WTC11 (cell line): ENCODE measurements around the gene NCCRP1. TPM values are rescaled to one million over a fixed set of nuclear protein-coding genes. Genes with fewer than 3 reads are reported as not detected.

Experiments used
- ATAC-seq: fragments of 200-7000 bp; cut with Tn5 transposase; 2 replicates; pipeline ENCODE4 v1.10.0; 2021; ENCODE audit warnings: mild to moderate bottlenecking, moderate library complexity
- CTCF ChIA-PET: fragments of 300-600 bp; sonication (Branson Sonifier 250); formaldehyde crosslinking; loops from one replicate; lab custom pipeline; 2021; ENCODE audit warnings: antibody characterized with exemption; lab: Charles Lee
- POLR2A ChIA-PET: fragments of 350-600 bp; sonication (Branson Sonifier 250); formaldehyde crosslinking; loops from one replicate; lab custom pipeline; 2021; ENCODE audit warnings: antibody characterized with exemption; lab: Charles Lee
- DNase-seq: peaks from one replicate; pipeline ENCODE4 v3.0.0; 2021; ENCODE audit warnings: low spot score
- H3K27ac Mint-ChIP-seq: 2 replicates; pipeline ENCODE4 v1.8.0; 2021; ENCODE audit warnings: mixed read lengths
- H3K27me3 Mint-ChIP-seq: 2 replicates; pipeline ENCODE4 v1.8.0; 2021; ENCODE audit warnings: low read depth, mild to moderate bottlenecking, moderate library complexity, mixed read lengths
- H3K36me3 Mint-ChIP-seq: 2 replicates; pipeline ENCODE4 v1.8.0; 2021; ENCODE audit warnings: mixed read lengths
- H3K4me1 Mint-ChIP-seq: 2 replicates; pipeline ENCODE4 v1.8.0; 2022; ENCODE audit warnings: mixed read lengths
- H3K4me3 Mint-ChIP-seq: 2 replicates; pipeline ENCODE4 v1.8.0; 2021; ENCODE audit warnings: mild to moderate bottlenecking, moderate library complexity, mixed read lengths
- H3K9me3 Mint-ChIP-seq: 2 replicates; pipeline ENCODE4 v1.8.0; 2021; ENCODE audit warnings: mixed read lengths
- ATF1 ChIP-seq: sonication (generic); formaldehyde crosslinking; IDR thresholded peaks from 2 replicates; pipeline ENCODE4 v1.8.1; 2023; ENCODE audit warnings: mild to moderate bottlenecking, moderate library complexity, missing genetic modification reagents
- ETV6 ChIP-seq: sonication (generic); formaldehyde crosslinking; IDR thresholded peaks from 2 replicates; pipeline ENCODE4 v1.8.1; 2022; ENCODE audit warnings: mild to moderate bottlenecking, missing genetic modification reagents
- FOXP4 ChIP-seq: sonication (generic); formaldehyde crosslinking; IDR thresholded peaks from 2 replicates; pipeline ENCODE4 v1.8.0; 2022; ENCODE audit warnings: mild to moderate bottlenecking, missing genetic modification reagents
- HMGXB4 ChIP-seq: sonication (generic); formaldehyde crosslinking; IDR thresholded peaks from 2 replicates; pipeline ENCODE4 v1.8.1; 2023; ENCODE audit warnings: mild to moderate bottlenecking, moderate library complexity, missing genetic modification reagents
- KAT7 ChIP-seq: sonication (generic); formaldehyde crosslinking; IDR thresholded peaks from 2 replicates; pipeline ENCODE4 v1.8.1; 2023; ENCODE audit warnings: missing genetic modification reagents, mild to moderate bottlenecking, borderline replicate concordance
- MYBL2 ChIP-seq: sonication (generic); formaldehyde crosslinking; IDR thresholded peaks from 2 replicates; pipeline ENCODE4 v1.8.1; 2023; ENCODE audit warnings: mild to moderate bottlenecking, moderate library complexity, missing genetic modification reagents
- NR1H2 ChIP-seq: sonication (generic); formaldehyde crosslinking; IDR thresholded peaks from 2 replicates; pipeline ENCODE4 v1.9.0; 2021; ENCODE audit warnings: mild to moderate bottlenecking, moderate library complexity, missing genetic modification reagents
- SOX15 ChIP-seq: fragments of 250-450 bp; sonication (Bioruptor Pico); IDR thresholded peaks from 2 replicates; pipeline ENCODE4 v1.9.0; 2021; ENCODE audit warnings: mild to moderate bottlenecking
- ZNF425 ChIP-seq: fragments of 250-450 bp; sonication (Bioruptor Pico); conservative IDR thresholded peaks from 2 replicates; pipeline ENCODE4 v1.9.0; 2021; ENCODE audit warnings: mild to moderate bottlenecking
- total RNA-seq: library from RNA; stranded (reverse); gene quantifications from 3 replicates; pipeline ENCODE4 v1.2.3, GENCODE V29; 2021
- TF ChIP-seq, protein P1 (sequence below): sonication (generic); formaldehyde crosslinking; IDR thresholded peaks from 2 replicates; pipeline ENCODE4 v1.8.1; 2022; ENCODE audit warnings: missing genetic modification reagents, borderline replicate concordance
- TF ChIP-seq, protein P2 (sequence below): sonication (generic); formaldehyde crosslinking; IDR thresholded peaks from 2 replicates; pipeline ENCODE4 v1.8.1; 2023; ENCODE audit warnings: mild to moderate bottlenecking, missing genetic modification reagents
- TF ChIP-seq, protein P3 (sequence below): sonication (generic); formaldehyde crosslinking; IDR thresholded peaks from 2 replicates; pipeline ENCODE4 v1.8.1; 2022; ENCODE audit warnings: mild to moderate bottlenecking, missing genetic modification reagents, moderate library complexity, borderline replicate concordance
- TF ChIP-seq, protein P4 (sequence below): fragments of 250-450 bp; sonication (Bioruptor Pico); IDR thresholded peaks from 2 replicates; pipeline ENCODE4 v2.1.2; 2022; ENCODE audit warnings: mild to moderate bottlenecking, moderate library complexity

The NCCRP1 gene
- total RNA-seq, 1 experiment from 2014 or later = 2.0 TPM

DNA sequence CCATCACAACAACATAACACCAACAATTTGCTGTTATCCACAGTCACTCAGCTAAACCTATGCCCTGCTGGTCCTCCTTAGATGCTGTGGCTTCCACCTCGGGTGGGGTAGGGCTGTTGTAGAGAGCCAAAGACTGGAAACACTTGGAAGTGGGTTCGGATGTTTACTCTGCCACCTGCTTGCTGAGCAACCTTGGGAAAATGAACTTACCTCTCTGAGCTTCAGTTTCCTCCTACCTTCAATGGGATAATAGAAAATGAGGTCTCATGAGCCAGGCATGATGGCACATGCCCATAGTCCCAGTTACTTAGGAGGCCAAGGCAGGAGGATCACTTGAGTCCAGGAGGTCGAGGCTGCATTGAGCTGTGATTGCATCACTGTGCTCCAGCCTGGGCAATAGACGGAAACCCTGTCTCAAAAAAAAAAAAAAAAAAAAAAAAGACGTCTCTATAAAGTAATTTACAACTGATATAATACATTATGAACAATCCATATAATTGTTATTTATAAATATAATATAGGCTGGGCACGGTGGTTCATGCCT lies 10.6 kb downstream of the NCCRP1 start (continued):
- no peak for TF ChIP-seq FOXP4 (CRISPR knock-in tag)
- TF ChIP-seq KAT7 (CRISPR knock-in tag) = no peak
- TF ChIP-seq ATF1 (CRISPR knock-in tag) = no peak
- TF ChIP-seq HMGXB4 (CRISPR knock-in tag) = no peak
- TF ChIP-seq MYBL2 (CRISPR knock-in tag) = no peak
- TF ChIP-seq SOX15 (CRISPR knock-in tag) = no peak

DNA sequence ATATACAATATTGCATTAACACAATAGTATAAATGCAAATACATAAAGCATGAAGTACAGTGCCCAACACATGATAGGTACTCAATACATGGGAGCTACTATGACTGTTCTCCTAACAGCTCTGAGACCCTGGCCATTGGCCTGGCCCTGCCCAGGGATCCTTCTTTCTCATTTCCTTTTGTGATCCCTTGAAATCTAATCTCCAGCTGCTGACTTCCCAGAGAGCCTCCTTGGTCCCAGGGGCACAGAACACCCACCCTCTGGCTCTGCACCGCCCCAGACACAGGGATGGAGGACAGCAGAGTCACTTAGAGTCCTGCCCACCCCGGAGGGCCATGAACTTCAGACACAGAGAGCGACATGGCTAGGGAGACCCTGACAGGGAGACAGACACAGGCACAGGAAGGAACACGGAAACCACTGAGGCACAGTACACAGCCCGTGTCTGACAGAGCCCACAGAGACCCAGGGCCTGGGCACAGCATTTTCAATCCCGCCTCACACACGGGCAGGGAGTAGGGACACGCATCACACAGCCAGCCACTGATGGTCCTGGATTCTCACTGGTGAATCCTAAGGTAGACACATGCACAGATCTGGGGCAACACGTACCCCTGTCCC lies 11.5 kb downstream of the NCCRP1 start:
- Mint-ChIP-seq H3K4me3 (no peak overlapping the region), H3K36me3 (no peaks in the 10 kb centered on the region), H3K4me1 (no peaks in the 10 kb centered on the region), H3K27me3 (peaks cover 24% of the 10 kb centered on the region), H3K9me3 (no peaks in the 10 kb centered on the region), H3K27ac (no peak overlapping the region)
- ChIA-PET POLR2A (no interaction called here), CTCF (no interaction called here)
- ATAC-seq (no peak), DNase-seq (no peak)
- no peak for TF ChIP-seq ETV6 (CRISPR knock-in tag)
- TF ChIP-seq, protein P1, sequence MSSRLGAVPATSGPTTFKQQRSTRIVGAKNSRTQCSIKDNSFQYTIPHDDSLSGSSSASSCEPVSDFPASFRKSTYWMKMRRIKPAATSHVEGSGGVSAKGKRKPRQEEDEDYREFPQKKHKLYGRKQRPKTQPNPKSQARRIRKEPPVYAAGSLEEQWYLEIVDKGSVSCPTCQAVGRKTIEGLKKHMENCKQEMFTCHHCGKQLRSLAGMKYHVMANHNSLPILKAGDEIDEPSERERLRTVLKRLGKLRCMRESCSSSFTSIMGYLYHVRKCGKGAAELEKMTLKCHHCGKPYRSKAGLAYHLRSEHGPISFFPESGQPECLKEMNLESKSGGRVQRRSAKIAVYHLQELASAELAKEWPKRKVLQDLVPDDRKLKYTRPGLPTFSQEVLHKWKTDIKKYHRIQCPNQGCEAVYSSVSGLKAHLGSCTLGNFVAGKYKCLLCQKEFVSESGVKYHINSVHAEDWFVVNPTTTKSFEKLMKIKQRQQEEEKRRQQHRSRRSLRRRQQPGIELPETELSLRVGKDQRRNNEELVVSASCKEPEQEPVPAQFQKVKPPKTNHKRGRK (CRISPR knock-in tag) = no peak

DNA sequence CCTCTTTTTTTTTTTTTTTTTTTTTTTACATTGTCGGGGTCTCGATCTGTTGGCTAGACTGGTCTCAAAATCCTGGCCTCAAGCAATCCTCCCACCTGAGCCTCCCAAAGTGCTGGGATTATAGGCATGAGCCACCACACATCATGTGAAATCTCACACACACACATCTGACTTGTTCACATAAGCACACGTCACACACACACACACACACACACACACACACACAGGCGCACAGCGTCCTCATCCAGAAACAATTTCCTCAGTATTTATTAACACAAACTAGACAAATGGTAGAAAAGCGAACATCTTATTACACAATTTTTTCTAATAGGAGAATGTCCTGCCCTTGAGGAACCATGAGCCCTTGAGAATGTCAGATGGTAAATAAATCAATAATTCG lies 12.4 kb downstream of the NCCRP1 start:
- no peaks in the 10 kb centered on the region for H3K4me1 Mint-ChIP-seq
- no peak for ATAC-seq
- CTCF ChIA-PET = no interaction called here
- H3K36me3 Mint-ChIP-seq = no peaks in the 10 kb centered on the region
- peaks cover 14% of the 10 kb centered on the region for H3K27me3 Mint-ChIP-seq
- POLR2A ChIA-PET = no interaction called here
- H3K4me3 Mint-ChIP-seq = no peak overlapping the region
- no peaks in the 10 kb centered on the region for H3K9me3 Mint-ChIP-seq
- no peak for DNase-seq
- TF ChIP-seq, protein P2, sequence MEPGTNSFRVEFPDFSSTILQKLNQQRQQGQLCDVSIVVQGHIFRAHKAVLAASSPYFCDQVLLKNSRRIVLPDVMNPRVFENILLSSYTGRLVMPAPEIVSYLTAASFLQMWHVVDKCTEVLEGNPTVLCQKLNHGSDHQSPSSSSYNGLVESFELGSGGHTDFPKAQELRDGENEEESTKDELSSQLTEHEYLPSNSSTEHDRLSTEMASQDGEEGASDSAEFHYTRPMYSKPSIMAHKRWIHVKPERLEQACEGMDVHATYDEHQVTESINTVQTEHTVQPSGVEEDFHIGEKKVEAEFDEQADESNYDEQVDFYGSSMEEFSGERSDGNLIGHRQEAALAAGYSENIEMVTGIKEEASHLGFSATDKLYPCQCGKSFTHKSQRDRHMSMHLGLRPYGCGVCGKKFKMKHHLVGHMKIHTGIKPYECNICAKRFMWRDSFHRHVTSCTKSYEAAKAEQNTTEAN (CRISPR knock-in tag) = no peak
- TF ChIP-seq, protein P3, sequence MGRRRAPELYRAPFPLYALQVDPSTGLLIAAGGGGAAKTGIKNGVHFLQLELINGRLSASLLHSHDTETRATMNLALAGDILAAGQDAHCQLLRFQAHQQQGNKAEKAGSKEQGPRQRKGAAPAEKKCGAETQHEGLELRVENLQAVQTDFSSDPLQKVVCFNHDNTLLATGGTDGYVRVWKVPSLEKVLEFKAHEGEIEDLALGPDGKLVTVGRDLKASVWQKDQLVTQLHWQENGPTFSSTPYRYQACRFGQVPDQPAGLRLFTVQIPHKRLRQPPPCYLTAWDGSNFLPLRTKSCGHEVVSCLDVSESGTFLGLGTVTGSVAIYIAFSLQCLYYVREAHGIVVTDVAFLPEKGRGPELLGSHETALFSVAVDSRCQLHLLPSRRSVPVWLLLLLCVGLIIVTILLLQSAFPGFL (CRISPR knock-in tag) = no peak
- TF ChIP-seq, protein P1 (CRISPR knock-in tag) = no peak
- TF ChIP-seq, protein P4, sequence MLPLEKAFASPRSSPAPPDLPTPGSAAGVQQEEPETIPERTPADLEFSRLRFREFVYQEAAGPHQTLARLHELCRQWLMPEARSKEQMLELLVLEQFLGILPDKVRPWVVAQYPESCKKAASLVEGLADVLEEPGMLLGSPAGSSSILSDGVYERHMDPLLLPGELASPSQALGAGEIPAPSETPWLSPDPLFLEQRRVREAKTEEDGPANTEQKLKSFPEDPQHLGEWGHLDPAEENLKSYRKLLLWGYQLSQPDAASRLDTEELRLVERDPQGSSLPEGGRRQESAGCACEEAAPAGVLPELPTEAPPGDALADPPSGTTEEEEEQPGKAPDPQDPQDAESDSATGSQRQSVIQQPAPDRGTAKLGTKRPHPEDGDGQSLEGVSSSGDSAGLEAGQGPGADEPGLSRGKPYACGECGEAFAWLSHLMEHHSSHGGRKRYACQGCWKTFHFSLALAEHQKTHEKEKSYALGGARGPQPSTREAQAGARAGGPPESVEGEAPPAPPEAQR (CRISPR knock-in tag) = no peak
- TF ChIP-seq NR1H2 (CRISPR knock-in tag) (no peak), SOX15 (CRISPR knock-in tag) (no peak), ZNF425 (CRISPR knock-in tag) (no peak)
- H3K27ac Mint-ChIP-seq = no peak overlapping the region
